OCI-LY1 (cell line): ENCODE results near the gene ATP12A.

ENCODE experiments used
- H2AFZ ChIP-seq: fragments of 200-600 bp; sonication (generic), shearing (Covaris generic); 2 replicates; pipeline ENCODE4 v1.6.0; 2014; ENCODE audit warnings: antibody characterized with exemption, mild to moderate bottlenecking, low read length
- H3F3A ChIP-seq: fragments of 200-600 bp; sonication (generic), shearing (Covaris generic); 2 replicates; pipeline ENCODE4 v1.6.0; 2014; ENCODE audit warnings: mild to moderate bottlenecking, antibody characterized with exemption, low read length, moderate library complexity; ENCODE audit not compliant: insufficient read depth
- H3K27ac ChIP-seq: fragments of 200-600 bp; sonication (generic); 2 replicates; pipeline ENCODE4 v1.5.1; 2014; ENCODE audit warnings: low read length, mixed run types, mild to moderate bottlenecking, low read depth; ENCODE audit not compliant: poor library complexity, severe bottlenecking
- H3K27me3 ChIP-seq: fragments of 200-600 bp; sonication (generic); 2 replicates; pipeline ENCODE4 v1.6.0; 2014; ENCODE audit warnings: antibody characterized with exemption, mild to moderate bottlenecking, low read length, moderate library complexity; ENCODE audit not compliant: insufficient read depth
- H3K36me3 ChIP-seq: fragments of 200-600 bp; sonication (generic); 2 replicates; pipeline ENCODE4 v1.6.1; 2014; ENCODE audit warnings: mild to moderate bottlenecking, antibody characterized with exemption, low read length, moderate library complexity, mixed read lengths; ENCODE audit not compliant: insufficient read depth
- H3K4me1 ChIP-seq: fragments of 200-600 bp; sonication (generic); 2 replicates; pipeline ENCODE4 v1.5.1; 2014; ENCODE audit warnings: mild to moderate bottlenecking, low read length, moderate library complexity; ENCODE audit not compliant: insufficient read depth, severe bottlenecking
- H3K4me2 ChIP-seq: fragments of 200-600 bp; sonication (generic), shearing (Covaris generic); 2 replicates; pipeline ENCODE4 v1.6.1; 2014; ENCODE audit warnings: low read length
- H3K4me3 ChIP-seq: fragments of 200-600 bp; sonication (generic); 2 replicates; pipeline ENCODE4 v1.5.1; 2014; ENCODE audit warnings: low read length, low read depth, mild to moderate bottlenecking, mixed read lengths; ENCODE audit not compliant: poor library complexity, severe bottlenecking
- H3K79me2 ChIP-seq: fragments of 200-600 bp; shearing (Covaris generic); 2 replicates; pipeline ENCODE4 v1.6.1; 2016; ENCODE audit warnings: mixed run types, low read length, mixed read lengths; ENCODE audit not compliant: insufficient read depth
- H3K9ac ChIP-seq: fragments of 200-600 bp; sonication (generic), shearing (Covaris generic); 2 replicates; pipeline ENCODE4 v1.6.1; 2014; ENCODE audit warnings: mild to moderate bottlenecking, low read length, mixed read lengths
- H3K9me2 ChIP-seq: fragments of 200-600 bp; sonication (generic), shearing (Covaris generic); 2 replicates; pipeline ENCODE4 v1.6.1; 2014; ENCODE audit warnings: low read depth, mild to moderate bottlenecking, low read length, mixed read lengths
- H3K9me3 ChIP-seq: fragments of 200-600 bp; shearing (Covaris generic); 2 replicates; pipeline ENCODE4 v1.6.1; 2014; ENCODE audit warnings: low read length, mixed read lengths
- H4K20me1 ChIP-seq: fragments of 200-600 bp; sonication (generic), shearing (Covaris generic); 2 replicates; pipeline ENCODE4 v1.6.0; 2016; ENCODE audit warnings: mild to moderate bottlenecking, low read length; ENCODE audit not compliant: insufficient read depth
- EZH2 ChIP-seq: fragments of 200-600 bp; sonication (generic), shearing (Covaris generic); IDR thresholded peaks from 2 replicates; pipeline ENCODE4 v1.8.0; 2017; ENCODE audit warnings: borderline replicate concordance, mixed run types, mild to moderate bottlenecking, antibody characterized with exemption, low read length, moderate library complexity, mixed read lengths
- TF ChIP-seq, protein P1 (sequence below): fragments of 200-600 bp; sonication (generic), shearing (Covaris generic); IDR thresholded peaks from 2 replicates; pipeline ENCODE4 v1.5.1; 2017; ENCODE audit warnings: mild to moderate bottlenecking, antibody characterized with exemption, low read length, moderate library complexity, mixed read lengths

Gene ATP12A

GRCh38 chr13:24654741-24655140, 25.5 kb upstream of the ATP12A start:
- H3K27ac ChIP-seq: no peak overlapping the region
- no peaks in the 10 kb centered on the region for H3K27me3 ChIP-seq
- H3K9me2 ChIP-seq: no peaks in the 10 kb centered on the region
- no peaks in the 10 kb centered on the region for H3K9me3 ChIP-seq
- no peak overlapping the region for H2AFZ ChIP-seq
- no peaks in the 10 kb centered on the region for H3F3A ChIP-seq
- TF ChIP-seq, protein P1, sequence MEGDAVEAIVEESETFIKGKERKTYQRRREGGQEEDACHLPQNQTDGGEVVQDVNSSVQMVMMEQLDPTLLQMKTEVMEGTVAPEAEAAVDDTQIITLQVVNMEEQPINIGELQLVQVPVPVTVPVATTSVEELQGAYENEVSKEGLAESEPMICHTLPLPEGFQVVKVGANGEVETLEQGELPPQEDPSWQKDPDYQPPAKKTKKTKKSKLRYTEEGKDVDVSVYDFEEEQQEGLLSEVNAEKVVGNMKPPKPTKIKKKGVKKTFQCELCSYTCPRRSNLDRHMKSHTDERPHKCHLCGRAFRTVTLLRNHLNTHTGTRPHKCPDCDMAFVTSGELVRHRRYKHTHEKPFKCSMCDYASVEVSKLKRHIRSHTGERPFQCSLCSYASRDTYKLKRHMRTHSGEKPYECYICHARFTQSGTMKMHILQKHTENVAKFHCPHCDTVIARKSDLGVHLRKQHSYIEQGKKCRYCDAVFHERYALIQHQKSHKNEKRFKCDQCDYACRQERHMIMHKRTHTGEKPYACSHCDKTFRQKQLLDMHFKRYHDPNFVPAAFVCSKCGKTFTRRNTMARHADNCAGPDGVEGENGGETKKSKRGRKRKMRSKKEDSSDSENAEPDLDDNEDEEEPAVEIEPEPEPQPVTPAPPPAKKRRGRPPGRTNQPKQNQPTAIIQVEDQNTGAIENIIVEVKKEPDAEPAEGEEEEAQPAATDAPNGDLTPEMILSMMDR: no peak
- TF ChIP-seq EZH2: no peak
- H3K4me1 ChIP-seq: no peaks in the 10 kb centered on the region
- no peaks in the 10 kb centered on the region for H3K36me3 ChIP-seq
- no peak overlapping the region for H3K4me3 ChIP-seq
- no peaks in the 10 kb centered on the region for H3K79me2 ChIP-seq
- H4K20me1 ChIP-seq: no peaks in the 10 kb centered on the region
- no peak overlapping the region for H3K9ac ChIP-seq
- H3K4me2 ChIP-seq: no peak overlapping the region

GRCh38 chr13:24659239-24659638, 21.0 kb upstream of the ATP12A start:
- Histone ChIP-seq H3K27me3 (no peaks in the 10 kb centered on the region), H3K4me3 (no peak overlapping the region), H3K9me3 (no peaks in the 10 kb centered on the region), H3K36me3 (no peaks in the 10 kb centered on the region), H4K20me1 (no peaks in the 10 kb centered on the region), H3K4me2 (no peak overlapping the region), H3K4me1 (no peaks in the 10 kb centered on the region), H3K9me2 (no peaks in the 10 kb centered on the region), H3K79me2 (no peaks in the 10 kb centered on the region), H3K27ac (no peak overlapping the region), H3K9ac (no peak overlapping the region), H2AFZ (no peak overlapping the region), H3F3A (no peaks in the 10 kb centered on the region)
- TF ChIP-seq, protein P1: no peak
- TF ChIP-seq EZH2: no peak

DNA sequence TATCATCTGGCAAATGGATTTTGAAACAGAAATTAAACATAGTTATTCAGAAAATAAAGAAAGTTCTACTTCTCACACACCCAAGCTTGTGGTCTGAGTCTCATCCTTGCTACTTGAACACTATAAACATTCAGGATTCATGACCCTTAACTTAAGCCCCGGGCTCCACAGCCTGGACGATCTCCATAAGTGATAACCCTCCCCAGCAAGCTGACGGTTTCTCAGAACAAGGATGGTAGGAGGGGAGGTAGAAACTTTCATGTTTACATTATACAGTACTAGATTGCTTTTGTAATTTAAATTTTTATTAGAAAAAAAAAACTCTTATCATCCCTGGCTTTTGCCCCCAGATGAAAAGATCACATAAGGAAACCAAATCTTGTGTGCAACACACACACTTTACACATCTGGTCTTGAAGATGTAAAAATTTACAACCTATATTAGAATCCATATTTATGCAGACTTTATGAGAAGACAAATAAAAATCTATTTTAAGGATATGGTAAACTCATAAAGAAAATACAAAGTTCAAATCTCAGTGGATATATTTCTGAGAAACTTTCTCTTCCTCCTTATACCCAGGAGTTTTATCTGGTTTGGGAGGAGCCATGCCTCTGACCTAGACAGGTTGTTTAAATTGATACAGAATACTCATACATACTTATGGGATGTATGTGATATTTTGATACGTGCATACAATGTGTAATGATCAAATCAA, 20.0 kb upstream of the ATP12A start:
- Histone ChIP-seq H3F3A (no peaks in the 10 kb centered on the region), H3K27ac (no peak overlapping the region), H3K36me3 (no peaks in the 10 kb centered on the region), H3K9ac (no peak overlapping the region), H3K79me2 (no peaks in the 10 kb centered on the region), H3K4me3 (no peak overlapping the region), H3K9me2 (no peaks in the 10 kb centered on the region), H3K27me3 (no peaks in the 10 kb centered on the region), H3K4me2 (no peak overlapping the region), H2AFZ (no peak overlapping the region), H3K9me3 (no peaks in the 10 kb centered on the region), H4K20me1 (no peaks in the 10 kb centered on the region), H3K4me1 (no peaks in the 10 kb centered on the region)
- TF ChIP-seq, protein P1: no peak
